MM.1S (cell line): ENCODE results near the gene CAMKK1.
A peak's percentile ranks its signal among the peaks of the same experiment; 100 is the strongest.

Experiments used
- DNase-seq: peaks from one replicate; pipeline ENCODE4 v3.0.0-alpha.2; 2015
- H2AFZ ChIP-seq: fragments of 300-600 bp; sonication (generic); 2 replicates; pipeline ENCODE4 v1.6.0; 2016; ENCODE audit warnings: antibody characterized with exemption, low read length
- H3F3A ChIP-seq: fragments of 300-600 bp; sonication (generic); 2 replicates; pipeline ENCODE4 v1.6.1; 2016; ENCODE audit warnings: mild to moderate bottlenecking, antibody characterized with exemption, low read length, moderate library complexity, mixed read lengths; ENCODE audit not compliant: insufficient read depth
- H3K27ac ChIP-seq: fragments of 300-600 bp; sonication (generic); 2 replicates; pipeline ENCODE4 v1.5.1; 2016; ENCODE audit warnings: mild to moderate bottlenecking, low read length
- H3K27me3 ChIP-seq: fragments of 300-600 bp; sonication (generic); replicated peaks from 2 replicates; pipeline ENCODE4 v1.6.0; 2016; ENCODE audit warnings: low read length; ENCODE audit not compliant: insufficient read depth
- H3K36me3 ChIP-seq: fragments of 300-600 bp; sonication (generic); replicated peaks from 2 replicates; pipeline ENCODE4 v1.6.1; 2016; ENCODE audit warnings: mild to moderate bottlenecking, low read length, mixed read lengths; ENCODE audit not compliant: insufficient read depth
- H3K4me1 ChIP-seq: fragments of 300-600 bp; sonication (generic); 2 replicates; pipeline ENCODE4 v1.6.1; 2016; ENCODE audit warnings: low read length, mixed read lengths
- H3K4me2 ChIP-seq: fragments of 300-600 bp; sonication (generic); 2 replicates; pipeline ENCODE4 v1.6.0; 2016; ENCODE audit warnings: low read depth, low read length
- H3K4me3 ChIP-seq: fragments of 300-600 bp; sonication (generic); 2 replicates; pipeline ENCODE4 v1.5.1; 2016; ENCODE audit warnings: low read length, mixed read lengths
- H3K79me2 ChIP-seq: fragments of 300-600 bp; sonication (generic); 2 replicates; pipeline ENCODE4 v1.6.1; 2016; ENCODE audit warnings: mixed run types, low read length, mixed read lengths
- H3K9ac ChIP-seq: fragments of 300-600 bp; sonication (generic); 2 replicates; pipeline ENCODE4 v1.6.1; 2016; ENCODE audit warnings: low read length, mixed read lengths
- H3K9me2 ChIP-seq: fragments of 300-600 bp; sonication (generic); replicated peaks from 2 replicates; pipeline ENCODE4 v1.6.1; 2016; ENCODE audit warnings: mild to moderate bottlenecking, low read length, mixed read lengths; ENCODE audit not compliant: insufficient read depth
- H3K9me3 ChIP-seq: fragments of 300-600 bp; sonication (generic); replicated peaks from 2 replicates; pipeline ENCODE4 v1.6.1; 2016; ENCODE audit warnings: mild to moderate bottlenecking, low read length, mixed read lengths; ENCODE audit not compliant: insufficient read depth
- H4K20me1 ChIP-seq: fragments of 300-600 bp; sonication (generic); 2 replicates; pipeline ENCODE4 v1.6.1; 2016; ENCODE audit warnings: mild to moderate bottlenecking, low read length, moderate library complexity, mixed read lengths; ENCODE audit not compliant: insufficient read depth
- CTCF ChIP-seq: fragments of 300-600 bp; sonication (generic); IDR thresholded peaks from 2 replicates; pipeline ENCODE4 v1.5.1; 2016; ENCODE audit warnings: antibody characterized with exemption, low read length, mixed read lengths
- EZH2 ChIP-seq: fragments of 300-600 bp; sonication (generic); optimal IDR thresholded peaks from 2 replicates; pipeline ENCODE3; 2017; ENCODE audit warnings: low read depth, mild to moderate bottlenecking, antibody characterized with exemption, low read length, mixed read lengths
- EZH2phosphoT487 ChIP-seq: fragments of 300-600 bp; sonication (generic); IDR thresholded peaks from 2 replicates; pipeline ENCODE4 v1.6.1; 2018; ENCODE audit warnings: antibody characterized with exemption, low read length

The CAMKK1 gene

GRCh38 chr17:3893003-3893719 lies at the start of gene CAMKK1:
Gene CAMKK1 (minus strand): TSS chr17:3893053. CDS start chr17:3885687, 7,366 bp downstream.
- Histone ChIP-seq H3K4me1 (peaks cover 7% of the 10 kb centered on the region), H3K27ac (peak within 1 kb of the TSS; percentile 41; the same call in 1 of the 2 replicates), H3K9me3 (no peaks in the 10 kb centered on the region), H3K36me3 (no peaks in the 10 kb centered on the region), H3K4me2 (peak within 1 kb of the TSS; percentile 97), H3K9ac (peak within 1 kb of the TSS; percentile 75), H3K27me3 (no peaks in the 10 kb centered on the region; the same call in 1 of the 2 replicates), H3K79me2 (no peaks in the 10 kb centered on the region), H2AFZ (peak within 1 kb of the TSS; percentile 91), H3K4me3 (peak within 1 kb of the TSS; percentile 76), H3F3A (no peaks in the 10 kb centered on the region), H3K9me2 (no peaks in the 10 kb centered on the region), H4K20me1 (no peaks in the 10 kb centered on the region)
- TF ChIP-seq CTCF (no peak), EZH2phosphoT487 (no peak), EZH2 (no peak)
- DNase-seq, result peak; percentile 94

- TF ChIP-seq EZH2phosphoT487 (no peak), CTCF (no peak), EZH2 (no peak)
- H3K9me2 ChIP-seq, result no peaks in the 10 kb centered on the region
Measured at GRCh38 chr17:3940965-3941698, 48.3 kb upstream of the CAMKK1 start.

GRCh38 chr17:3937359-3937758 lies 44.5 kb upstream of the CAMKK1 start:
- Histone ChIP-seq H3K9me2 (no peaks in the 10 kb centered on the region), H3K9me3 (no peaks in the 10 kb centered on the region)
- DNase-seq, result no peak

More at GRCh38 chr17:3940965-3941698, 48.3 kb upstream of the CAMKK1 start:
- Histone ChIP-seq H4K20me1 (no peaks in the 10 kb centered on the region), H3K4me3 (no peak overlapping the region), H3K4me2 (no peak overlapping the region), H3K27ac (no peak overlapping the region), H3K36me3 (peaks cover 13% of the 10 kb centered on the region), H3K9ac (no peak overlapping the region), H3K79me2 (peaks cover 15% of the 10 kb centered on the region), H3F3A (peaks cover 3% of the 10 kb centered on the region; the same call in 1 of the 2 replicates), H3K9me3 (no peaks in the 10 kb centered on the region), H3K4me1 (no peaks in the 10 kb centered on the region), H3K27me3 (no peaks in the 10 kb centered on the region), H2AFZ (no peak overlapping the region)
- DNase-seq, result no peak

More at GRCh38 chr17:3937359-3937758, 44.5 kb upstream of the CAMKK1 start:
- Histone ChIP-seq H3K4me2 (no peak overlapping the region), H3F3A (no peaks in the 10 kb centered on the region), H3K79me2 (no peaks in the 10 kb centered on the region), H2AFZ (no peak overlapping the region), H4K20me1 (no peaks in the 10 kb centered on the region), H3K27me3 (no peaks in the 10 kb centered on the region), H3K27ac (no peak overlapping the region), H3K4me1 (no peaks in the 10 kb centered on the region), H3K4me3 (no peak overlapping the region), H3K9ac (no peak overlapping the region), H3K36me3 (peaks cover 16% of the 10 kb centered on the region; the same call in 1 of the 2 replicates)
- TF ChIP-seq EZH2 (no peak), EZH2phosphoT487 (no peak), CTCF (no peak)
